ENCODE results near the gene AKAP8.
A peak's percentile ranks its signal among the peaks of the same experiment; 100 is the strongest.

DNA sequence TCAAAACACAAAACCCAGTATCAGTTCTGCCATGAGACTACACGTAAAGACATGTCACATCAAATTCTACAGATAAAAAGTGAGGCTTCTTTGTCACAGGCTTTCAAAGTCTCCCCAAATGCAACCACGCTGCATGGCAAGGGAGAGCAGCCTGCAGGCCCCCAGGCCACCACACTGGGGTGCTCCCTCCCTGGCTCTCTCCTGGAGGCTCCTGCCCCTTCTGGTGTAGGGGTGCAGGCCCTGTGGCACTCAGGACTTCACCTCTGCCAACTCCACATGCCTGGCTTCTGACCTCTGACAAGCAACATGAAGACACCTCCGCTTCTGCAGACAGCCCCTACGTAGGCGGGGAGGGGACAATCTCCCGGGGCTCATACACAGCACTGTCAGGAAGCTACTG lies 14.3 kb downstream of the AKAP8 start:
- TF ChIP-seq, protein P1, sequence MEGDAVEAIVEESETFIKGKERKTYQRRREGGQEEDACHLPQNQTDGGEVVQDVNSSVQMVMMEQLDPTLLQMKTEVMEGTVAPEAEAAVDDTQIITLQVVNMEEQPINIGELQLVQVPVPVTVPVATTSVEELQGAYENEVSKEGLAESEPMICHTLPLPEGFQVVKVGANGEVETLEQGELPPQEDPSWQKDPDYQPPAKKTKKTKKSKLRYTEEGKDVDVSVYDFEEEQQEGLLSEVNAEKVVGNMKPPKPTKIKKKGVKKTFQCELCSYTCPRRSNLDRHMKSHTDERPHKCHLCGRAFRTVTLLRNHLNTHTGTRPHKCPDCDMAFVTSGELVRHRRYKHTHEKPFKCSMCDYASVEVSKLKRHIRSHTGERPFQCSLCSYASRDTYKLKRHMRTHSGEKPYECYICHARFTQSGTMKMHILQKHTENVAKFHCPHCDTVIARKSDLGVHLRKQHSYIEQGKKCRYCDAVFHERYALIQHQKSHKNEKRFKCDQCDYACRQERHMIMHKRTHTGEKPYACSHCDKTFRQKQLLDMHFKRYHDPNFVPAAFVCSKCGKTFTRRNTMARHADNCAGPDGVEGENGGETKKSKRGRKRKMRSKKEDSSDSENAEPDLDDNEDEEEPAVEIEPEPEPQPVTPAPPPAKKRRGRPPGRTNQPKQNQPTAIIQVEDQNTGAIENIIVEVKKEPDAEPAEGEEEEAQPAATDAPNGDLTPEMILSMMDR (conservative IDR thresholded peaks at IDR 0.05; ENCODE audit: low read length) = 0 out of 2 replicates have a peak, but pooled peaks have one; percentile 15
- TF ChIP-seq EZH2phosphoT487 (IDR thresholded peaks at IDR 0.05; ENCODE audit: borderline replicate concordance) = no peak

All from Loucy (cell line).